Measurements from ENCODE around the gene C10orf90.

DNA sequence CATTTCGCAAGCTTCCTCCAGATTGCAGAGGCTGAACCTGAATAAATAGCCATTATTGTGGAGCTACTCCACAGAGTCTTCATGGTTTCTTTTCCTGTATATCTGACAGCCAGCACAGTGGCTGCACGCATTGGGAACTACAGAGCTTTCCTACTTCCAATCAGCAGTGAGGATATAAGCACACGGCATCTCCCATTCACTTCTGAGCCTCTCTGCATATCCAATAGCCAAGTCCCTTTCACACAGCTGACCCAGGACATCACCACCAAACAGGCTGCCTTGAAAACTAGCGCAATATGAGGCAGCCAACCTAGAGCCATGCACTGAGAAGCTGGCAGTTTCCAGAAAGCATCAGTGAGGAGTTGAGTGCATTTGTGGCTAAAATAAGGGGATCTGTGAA lies 11.6 kb downstream of the C10orf90 start:
- TF ChIP-seq TARDBP (IDR thresholded peaks at IDR 0.05), result no peak
- TF ChIP-seq CTBP1 (IDR thresholded peaks at IDR 0.05; ENCODE audit: borderline replicate concordance), result no peak
- no peak for TF ChIP-seq ZNF384 (IDR thresholded peaks at IDR 0.05)
- TF ChIP-seq FOXM1 (IDR thresholded peaks at IDR 0.05; ENCODE audit: borderline replicate concordance), result no peak
- no peak for TF ChIP-seq SP1 (IDR thresholded peaks at IDR 0.05)
- no peak for TF ChIP-seq NFRKB (IDR thresholded peaks at IDR 0.05)
- TF ChIP-seq, protein P1, sequence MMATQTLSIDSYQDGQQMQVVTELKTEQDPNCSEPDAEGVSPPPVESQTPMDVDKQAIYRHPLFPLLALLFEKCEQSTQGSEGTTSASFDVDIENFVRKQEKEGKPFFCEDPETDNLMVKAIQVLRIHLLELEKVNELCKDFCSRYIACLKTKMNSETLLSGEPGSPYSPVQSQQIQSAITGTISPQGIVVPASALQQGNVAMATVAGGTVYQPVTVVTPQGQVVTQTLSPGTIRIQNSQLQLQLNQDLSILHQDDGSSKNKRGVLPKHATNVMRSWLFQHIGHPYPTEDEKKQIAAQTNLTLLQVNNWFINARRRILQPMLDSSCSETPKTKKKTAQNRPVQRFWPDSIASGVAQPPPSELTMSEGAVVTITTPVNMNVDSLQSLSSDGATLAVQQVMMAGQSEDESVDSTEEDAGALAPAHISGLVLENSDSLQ (IDR thresholded peaks at IDR 0.05), result no peak
- TF ChIP-seq LEF1 (IDR thresholded peaks at IDR 0.05; ENCODE audit: borderline replicate concordance), result no peak
- no peak for TF ChIP-seq FOXK2 (IDR thresholded peaks at IDR 0.05)
- no peak for TF ChIP-seq BHLHE40 (IDR thresholded peaks at IDR 0.05; ENCODE audit: borderline replicate concordance)

Data from HEK293T (cell line).